Sigmoid colon (tissue), 7 donors: ENCODE measurements around the gene VIPR2. TPM values are rescaled to one million over a fixed set of nuclear protein-coding genes. Genes with fewer than 3 reads are reported as not detected.
"Not testable (repeated sequence)": the region's sequence is repeated elsewhere in the genome, so short reads cannot be mapped to it uniquely, and the experiment has no call there.

Experiments
- DNase-seq: peaks from one replicate; pipeline ENCODE4 v3.0.0-alpha.2; 2019
- H3K27ac ChIP-seq, 4 donors: fragments of 200-600 bp; sonication (generic); one replicate each; pipeline ENCODE4 v1.5.1; 2016 to 2019; ENCODE audit warnings: mild to moderate bottlenecking in 1 of 4
- H3K27me3 ChIP-seq, 3 donors: fragments of 200-600 bp; sonication (generic); one replicate each; pipeline ENCODE4 v1.5.1; 2019; ENCODE audit warnings: mild to moderate bottlenecking in 1 of 3
- H3K36me3 ChIP-seq, 4 donors: fragments of 200-600 bp; sonication (generic); one replicate each; pipeline ENCODE4 v1.5.1; 2016 to 2019
- H3K4me1 ChIP-seq, 4 donors: fragments of 200-600 bp; sonication (generic); one replicate each; pipeline ENCODE4 v1.5.1; 2017 to 2019
- H3K4me3 ChIP-seq, 4 donors: fragments of 200-600 bp; sonication (generic); one replicate each; pipeline ENCODE4 v1.5.1; 2017 to 2019; ENCODE audit warnings: mild to moderate bottlenecking in 2 of 4, moderate library complexity in 1 of 4
- H3K9me3 ChIP-seq, 4 donors: fragments of 200-600 bp in 3 of 4; sonication (generic) in 3 of 4; one replicate each; pipeline versions ENCODE4 v1.5.1 to v1.6.1; 2013 to 2019
- EP300 ChIP-seq, 4 donors: sonication (generic); formaldehyde crosslinking; IDR thresholded peaks; one replicate each; pipeline ENCODE4 v1.6.1; 2017; ENCODE audit warnings: antibody characterized with exemption in 4 of 4
- POLR2A ChIP-seq, 2 donors: fragments of 450-650 bp; IDR thresholded peaks; one replicate each; pipeline ENCODE4 v1.6.1; 2016; ENCODE audit warnings: antibody characterized with exemption in 2 of 2, mild to moderate bottlenecking in 2 of 2, moderate library complexity in 2 of 2
- POLR2AphosphoS5 ChIP-seq, 4 donors: sonication (generic); formaldehyde crosslinking; IDR thresholded peaks; one replicate each; pipeline ENCODE4 v1.6.1; 2017; ENCODE audit warnings: antibody characterized with exemption in 4 of 4
- WGBS, 2 donors: extraction: QIAGEN DNeasy Blood & Tissue Kit; methylation state at CpG; one replicate each; pipeline ENCODE4 v1.1.7; 2013; 5-methylcytosine and 5-hydroxymethylcytosine counted together
- intact Hi-C: fragments of 100-400 bp; cut with DNase I; formaldehyde crosslinking; loops from one replicate; pipeline ENCODE4 v1.15.1; 2023
- polyA plus RNA-seq, 3 donors: library from polyadenylated mRNA; stranded (reverse); fragments of 200-250 nt; gene quantifications; one replicate each; pipeline ENCODE4 v1.2.3, GENCODE V29; 2013
- total RNA-seq, 4 donors: library from RNA; depleted of rRNA; stranded (reverse); fragments of >200 nt; gene quantifications; one replicate each; pipeline ENCODE4 v1.1.0, GENCODE V29; 2016
- TF ChIP-seq, protein P1 (sequence below), 4 experiments: fragments of 450-650 bp in 3 of 4; fragments of 200-600 bp in 1 of 4; IDR thresholded peaks; one replicate each; pipeline ENCODE4 v1.5.1; 2016 to 2019; ENCODE audit warnings: antibody characterized with exemption in 4 of 4, mild to moderate bottlenecking in 3 of 4, moderate library complexity in 2 of 4
- donor health status: healthy with polysubstance abuse.
- donor health status: Bipolar disorder and iron deficiency.
- donor health status: healthy.

The VIPR2 gene
- total and polyA plus RNA-seq, 7 donors = 0.23 to 21.4 (median 11.7) TPM

DNA sequence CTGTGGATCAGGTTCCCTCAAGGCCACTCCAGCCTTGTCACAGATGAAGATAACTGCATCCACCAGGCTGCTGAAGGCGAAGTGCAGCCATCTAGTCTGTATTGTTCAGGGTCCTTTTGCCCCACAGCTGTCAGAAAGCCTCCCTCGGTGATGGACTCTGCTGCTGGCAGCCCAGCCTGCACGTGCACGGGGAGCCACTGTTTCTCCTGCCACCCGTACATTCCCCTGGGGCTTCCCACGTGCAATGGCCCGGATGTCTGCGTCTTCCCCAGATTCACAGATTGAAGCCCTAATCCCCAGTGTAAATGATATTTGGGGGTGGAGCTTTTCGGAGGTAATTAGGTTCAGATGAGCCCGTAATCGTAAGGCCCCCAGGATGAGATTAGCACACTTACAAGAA, 46.6 kb upstream of the VIPR2 start:
- DNase-seq = no peak
- TF ChIP-seq EP300 (IDR thresholded peaks at IDR 0.05) = no peak
- no peak for TF ChIP-seq POLR2AphosphoS5 (IDR thresholded peaks at IDR 0.05)
- no peak for TF ChIP-seq POLR2A (IDR thresholded peaks at IDR 0.05)
- TF ChIP-seq, protein P1, sequence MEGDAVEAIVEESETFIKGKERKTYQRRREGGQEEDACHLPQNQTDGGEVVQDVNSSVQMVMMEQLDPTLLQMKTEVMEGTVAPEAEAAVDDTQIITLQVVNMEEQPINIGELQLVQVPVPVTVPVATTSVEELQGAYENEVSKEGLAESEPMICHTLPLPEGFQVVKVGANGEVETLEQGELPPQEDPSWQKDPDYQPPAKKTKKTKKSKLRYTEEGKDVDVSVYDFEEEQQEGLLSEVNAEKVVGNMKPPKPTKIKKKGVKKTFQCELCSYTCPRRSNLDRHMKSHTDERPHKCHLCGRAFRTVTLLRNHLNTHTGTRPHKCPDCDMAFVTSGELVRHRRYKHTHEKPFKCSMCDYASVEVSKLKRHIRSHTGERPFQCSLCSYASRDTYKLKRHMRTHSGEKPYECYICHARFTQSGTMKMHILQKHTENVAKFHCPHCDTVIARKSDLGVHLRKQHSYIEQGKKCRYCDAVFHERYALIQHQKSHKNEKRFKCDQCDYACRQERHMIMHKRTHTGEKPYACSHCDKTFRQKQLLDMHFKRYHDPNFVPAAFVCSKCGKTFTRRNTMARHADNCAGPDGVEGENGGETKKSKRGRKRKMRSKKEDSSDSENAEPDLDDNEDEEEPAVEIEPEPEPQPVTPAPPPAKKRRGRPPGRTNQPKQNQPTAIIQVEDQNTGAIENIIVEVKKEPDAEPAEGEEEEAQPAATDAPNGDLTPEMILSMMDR (IDR thresholded peaks at IDR 0.05) = no peak
- Histone ChIP-seq H3K9me3 (no peaks in the 10 kb centered on the region), H3K36me3 (no peaks in the 10 kb centered on the region), H3K4me3 (no peak overlapping the region), H3K27me3 (no peaks in the 10 kb centered on the region), H3K4me1 (peaks cover 0 to 4% (median 2%) of the 10 kb centered on the region in 4 donors), H3K27ac (no peak overlapping the region)
- 82 to 86% methylated on average over 11 of the region's 11 CpGs for WGBS, 2 donors
- intact Hi-C loops = no loop called here

DNA sequence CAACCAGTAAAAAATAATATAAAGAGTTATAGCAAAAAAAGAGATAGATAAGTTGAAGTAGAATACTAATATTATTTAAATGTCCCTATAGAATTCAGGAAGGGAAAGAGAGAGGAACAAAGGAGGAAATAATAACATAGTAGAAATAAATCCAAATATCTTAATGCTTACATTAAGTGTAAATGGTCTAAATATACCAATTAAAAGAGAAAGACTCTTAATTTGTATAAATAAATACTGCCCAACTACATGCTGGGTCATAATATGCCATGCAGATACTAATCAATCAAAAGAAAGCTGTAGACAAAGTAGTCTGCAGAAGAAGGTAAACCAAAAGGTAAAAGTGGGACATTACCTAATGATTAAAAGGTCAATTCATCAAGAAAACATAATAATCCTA, 43.3 kb upstream of the VIPR2 start:
- Histone ChIP-seq H3K36me3 (no peaks in the 10 kb centered on the region), H3K27me3 (no peaks in the 10 kb centered on the region), H3K4me1 (no peaks in the 10 kb centered on the region), H3K27ac (no peak overlapping the region), H3K9me3 (no peaks in the 10 kb centered on the region), H3K4me3 (no peak overlapping the region)
- DNase-seq = no peak
- intact Hi-C loops = no loop called here
- TF ChIP-seq EP300 (IDR thresholded peaks at IDR 0.05) = no peak
- TF ChIP-seq POLR2A (IDR thresholded peaks at IDR 0.05) = no peak
- TF ChIP-seq, protein P1 (IDR thresholded peaks at IDR 0.05) = no peak
- no peak for TF ChIP-seq POLR2AphosphoS5 (IDR thresholded peaks at IDR 0.05)

DNA sequence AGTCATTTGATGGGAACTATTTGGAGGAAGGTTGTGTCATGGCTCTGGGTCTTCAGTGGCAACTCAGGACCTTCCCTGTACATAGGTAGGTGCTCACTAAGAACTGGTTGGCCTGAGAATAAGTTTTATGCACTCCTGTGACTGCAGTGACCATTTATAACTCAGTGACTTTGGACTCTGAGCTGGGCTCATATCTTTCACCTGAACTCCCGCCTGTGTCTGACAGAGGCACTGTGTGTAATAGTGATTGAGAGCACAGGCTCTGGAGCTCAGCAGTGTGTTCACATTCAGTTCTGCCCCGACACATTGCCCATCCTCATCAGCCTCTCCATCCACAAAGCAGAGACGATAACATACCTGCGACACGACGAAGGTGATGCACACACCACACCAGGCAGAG, 34.6 kb upstream of the VIPR2 start:
- peaks cover 0 to 14% (median 0%) of the 10 kb centered on the region in 4 donors for H3K4me1 ChIP-seq
- H3K36me3 ChIP-seq = no peaks in the 10 kb centered on the region
- TF ChIP-seq, protein P1 (IDR thresholded peaks at IDR 0.05) = no peak
- TF ChIP-seq POLR2AphosphoS5 (IDR thresholded peaks at IDR 0.05) (no peak), POLR2A (IDR thresholded peaks at IDR 0.05) (no peak), EP300 (IDR thresholded peaks at IDR 0.05) (no peak)
- intact Hi-C loops = no loop called here
- H3K27ac ChIP-seq = no peak overlapping the region
- DNase-seq = no peak
- WGBS, 2 donors = 74 to 90% methylated on average over 6 of the region's 6 CpGs
- H3K4me3 ChIP-seq = no peak overlapping the region
- no peaks in the 10 kb centered on the region for H3K9me3 ChIP-seq
- no peaks in the 10 kb centered on the region for H3K27me3 ChIP-seq

DNA sequence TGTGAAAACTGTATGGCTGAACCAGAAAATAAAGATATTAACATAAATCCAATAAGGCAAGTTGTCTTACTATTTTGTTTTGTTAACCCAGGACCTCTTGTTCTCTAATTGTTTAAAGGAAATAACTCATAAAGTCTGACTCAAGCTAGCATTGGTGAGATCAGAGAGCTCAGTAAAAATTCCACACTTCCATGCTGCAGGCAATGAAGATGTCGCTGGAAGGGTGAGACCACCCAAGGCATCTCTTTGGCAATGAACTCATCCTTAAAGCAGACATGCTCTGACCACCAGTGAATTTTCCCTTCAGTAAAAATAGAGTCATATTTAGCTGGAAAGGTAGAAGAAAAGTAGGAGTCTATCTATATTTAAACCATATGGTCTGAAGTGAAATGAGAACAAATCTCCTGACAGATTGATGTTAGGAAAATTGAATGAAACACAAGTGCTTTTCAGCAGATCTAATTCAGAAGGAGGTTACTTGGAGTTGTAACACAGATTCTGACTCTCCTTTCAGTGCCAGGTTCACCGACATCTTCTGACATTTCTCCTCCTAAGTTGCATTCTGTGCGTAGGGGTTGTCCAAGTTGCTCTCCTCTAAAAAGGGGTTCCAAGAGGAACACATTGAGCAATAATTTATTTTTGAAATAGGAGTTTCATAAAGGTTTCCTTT, 32.8 kb upstream of the VIPR2 start:
- intact Hi-C loops = no loop called here
- H3K36me3 ChIP-seq = no peaks in the 10 kb centered on the region
- H3K4me1 ChIP-seq = peaks cover 0 to 14% (median 0%) of the 10 kb centered on the region in 4 donors
- TF ChIP-seq EP300 (IDR thresholded peaks at IDR 0.05) = no peak
- peak in 1 of 4 donors; percentile 3 for TF ChIP-seq POLR2AphosphoS5 (IDR thresholded peaks at IDR 0.05)
- H3K9me3 ChIP-seq = peaks cover 0 to 2% (median 0%) of the 10 kb centered on the region in 4 donors
- no peak overlapping the region for H3K4me3 ChIP-seq
- 73 to 78% methylated on average over 3 of the region's 3 CpGs for WGBS, 2 donors
- peak overlapping the region in 2 of 4 donors; percentile 14 to 25 for H3K27ac ChIP-seq
- DNase-seq = no peak
- H3K27me3 ChIP-seq = no peaks in the 10 kb centered on the region

DNA sequence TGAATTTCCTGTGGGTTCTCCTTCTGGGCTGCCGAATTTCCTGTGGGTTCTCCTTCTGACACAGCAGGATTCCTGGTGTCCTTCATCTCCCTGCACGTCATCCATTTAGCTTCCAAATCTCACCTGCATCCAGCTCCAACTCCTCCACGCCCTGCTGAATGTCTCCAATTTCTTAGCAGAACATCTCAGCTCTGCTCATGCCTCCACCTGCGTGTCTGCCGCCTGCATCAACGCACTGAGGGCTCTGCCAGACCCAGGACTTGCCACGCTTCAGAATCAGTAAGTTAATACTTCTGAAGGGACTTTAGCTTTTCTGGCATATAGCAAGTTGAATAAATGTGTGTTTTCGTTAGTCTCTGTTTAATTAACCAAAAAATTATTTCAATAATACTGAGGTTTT, 31.1 kb upstream of the VIPR2 start:
- no peaks in the 10 kb centered on the region for H3K36me3 ChIP-seq
- TF ChIP-seq, protein P1 (IDR thresholded peaks at IDR 0.05) = no peak
- no peak for TF ChIP-seq POLR2A (IDR thresholded peaks at IDR 0.05)
- no peak for TF ChIP-seq EP300 (IDR thresholded peaks at IDR 0.05)
- peaks cover 0 to 2% (median 0%) of the 10 kb centered on the region in 4 donors for H3K9me3 ChIP-seq
- no peak for DNase-seq
- H3K27ac ChIP-seq = no peak overlapping the region
- H3K4me1 ChIP-seq = peaks cover 0 to 14% (median 0%) of the 10 kb centered on the region in 4 donors
- no peak overlapping the region for H3K4me3 ChIP-seq
- intact Hi-C loops = no loop called here
- H3K27me3 ChIP-seq = no peaks in the 10 kb centered on the region
- 83 to 88% methylated on average over 8 of the region's 8 CpGs for WGBS, 2 donors

DNA sequence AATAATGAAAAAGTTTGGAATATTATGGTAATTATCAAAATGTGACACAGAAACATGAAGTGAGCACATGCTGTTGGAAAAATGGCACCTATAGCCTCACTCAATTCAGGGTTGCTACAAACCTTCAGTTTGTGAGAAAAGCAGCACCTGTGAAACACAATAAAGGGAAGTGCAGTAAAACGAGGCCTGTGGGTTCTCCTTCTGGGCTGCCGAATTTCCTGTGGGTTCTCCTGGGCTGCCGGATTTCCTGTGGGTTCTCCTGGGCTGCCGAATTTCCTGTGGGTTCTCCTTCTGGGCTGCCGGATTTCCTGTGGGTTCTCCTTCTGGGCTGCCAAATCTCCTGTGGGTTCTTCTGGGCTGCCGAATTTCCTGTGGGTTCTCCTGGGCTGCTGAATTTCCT, 30.4 kb upstream of the VIPR2 start:
- 57 to 75% methylated on average over 6 of the region's 6 CpGs for WGBS, 2 donors
- intact Hi-C loops, H3K36me3 ChIP-seq, H3K27ac ChIP-seq, H3K4me3 ChIP-seq, H3K9me3 ChIP-seq, DNase-seq, H3K27me3 ChIP-seq: not testable (repeated sequence)
- peaks cover 0 to 14% (median 0%) of the 10 kb centered on the region in 4 donors for H3K4me1 ChIP-seq
